ENCODE results near the gene PET100. TPM values are rescaled to one million over a fixed set of nuclear protein-coding genes. Genes with fewer than 3 reads are reported as not detected.
A peak's percentile ranks its signal among the peaks of the same experiment; 100 is the strongest.

PET100 gene
- total and polyA plus RNA-seq, 9 donors = 63.6 to 88.4 (median 79.1) TPM

DNA sequence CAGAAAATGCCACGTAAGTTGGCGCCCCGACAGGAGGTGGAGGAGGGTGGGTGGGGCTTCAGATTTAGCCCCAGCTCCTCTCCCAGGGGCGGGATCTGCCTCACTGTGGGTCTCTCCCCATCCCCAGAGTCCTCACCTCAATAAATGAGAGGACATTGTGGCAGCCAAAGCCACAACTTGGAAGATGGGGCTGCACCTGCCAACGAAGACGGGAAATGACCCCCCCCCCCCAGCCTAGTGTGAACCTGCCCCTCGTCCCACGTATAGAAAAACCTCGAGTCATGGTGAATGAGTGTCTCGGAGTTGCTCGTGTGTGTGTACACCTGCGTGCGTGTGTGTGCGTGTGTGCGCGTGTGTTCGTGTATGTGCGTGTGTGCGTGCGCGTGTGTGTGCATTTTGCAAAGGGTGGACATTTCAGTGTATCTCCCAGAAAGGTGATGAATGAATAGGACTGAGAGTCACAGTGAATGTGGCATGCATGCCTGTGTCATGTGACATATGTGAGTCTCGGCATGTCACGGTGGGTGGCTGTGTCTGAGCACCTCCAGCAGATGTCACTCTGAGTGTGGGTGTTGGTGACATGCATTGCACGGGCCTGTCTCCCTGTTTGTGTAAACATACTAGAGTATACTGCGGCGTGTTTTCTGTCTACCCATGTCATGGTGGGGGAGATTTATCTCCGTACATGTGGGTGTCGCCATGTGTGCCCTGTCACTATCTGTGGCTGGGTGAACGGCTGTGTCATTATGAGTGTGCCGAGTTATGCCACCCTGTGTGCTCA lies 49.6 kb downstream of the PET100 start:
- no peak for DNase-seq
- peaks cover 12% of the 10 kb centered on the region for H3K4me1 ChIP-seq (ENCODE audit: control insufficient read depth, insufficient read depth, low read length)
- H3K27ac ChIP-seq (ENCODE audit: low read length) = no peak overlapping the region
- peaks cover 16% of the 10 kb centered on the region for H3K36me3 ChIP-seq (ENCODE audit: control insufficient read depth, insufficient read depth, low read length)
- H3K27me3 ChIP-seq (ENCODE audit: control insufficient read depth, insufficient read depth, low read length) = peaks cover 9% of the 10 kb centered on the region
- no peaks in the 10 kb centered on the region for H3K9me3 ChIP-seq (replicated peaks; ENCODE audit: control insufficient read depth, low read depth, low read length)
- no peak overlapping the region for H3K4me3 ChIP-seq (ENCODE audit: low read length)
- WGBS (ENCODE audit: insufficient coverage) = 71% methylated on average over 16 of the region's 30 CpGs

DNA sequence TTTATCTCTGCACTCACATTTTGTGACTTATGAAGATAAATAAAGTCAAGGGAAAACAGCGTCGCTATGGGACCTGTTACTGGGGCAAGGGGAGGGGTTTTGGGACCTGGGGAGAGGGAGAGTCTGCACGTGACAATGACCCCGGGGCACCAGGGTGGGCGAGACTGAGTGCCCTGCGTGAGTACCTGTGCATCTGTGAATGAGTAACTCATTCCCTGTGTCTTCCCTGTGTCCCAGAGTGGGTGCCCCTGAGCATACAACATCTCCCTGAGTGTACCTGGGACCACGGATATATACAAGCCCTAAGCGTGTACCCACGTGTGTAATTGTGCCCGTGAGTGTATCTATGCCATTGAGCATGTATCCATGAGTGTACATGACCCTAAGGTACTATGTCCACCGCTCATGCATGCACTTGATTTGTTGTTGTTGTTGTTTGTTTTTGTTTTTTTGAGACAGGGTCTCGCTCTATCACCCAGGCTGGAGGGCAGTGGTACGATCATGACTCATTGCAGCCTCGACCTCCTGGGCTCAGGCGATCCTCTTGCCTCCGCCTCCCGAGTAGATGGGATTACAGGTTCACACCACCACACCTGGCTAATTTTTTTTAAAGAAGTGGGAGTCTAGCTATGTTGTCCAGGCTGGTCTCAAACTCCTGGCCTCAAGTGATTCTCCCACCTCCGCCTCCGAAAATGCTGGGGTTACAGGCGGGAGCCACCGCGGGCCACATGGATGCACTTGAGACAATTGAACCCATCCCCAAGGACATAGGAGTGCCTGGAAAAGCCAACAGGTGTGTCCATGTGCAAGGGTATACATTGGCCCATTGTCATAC lies 50.4 kb downstream of the PET100 start:
- Histone ChIP-seq H3K4me1 (ENCODE audit: control insufficient read depth, insufficient read depth, low read length) (peaks cover 12% of the 10 kb centered on the region), H3K36me3 (ENCODE audit: control insufficient read depth, insufficient read depth, low read length) (peaks cover 16% of the 10 kb centered on the region), H3K9me3 (replicated peaks; ENCODE audit: control insufficient read depth, low read depth, low read length) (no peaks in the 10 kb centered on the region), H3K4me3 (ENCODE audit: low read length) (no peak overlapping the region), H3K27ac (ENCODE audit: low read length) (no peak overlapping the region), H3K27me3 (ENCODE audit: control insufficient read depth, insufficient read depth, low read length) (peaks cover 9% of the 10 kb centered on the region)
- 45% methylated on average over 15 of the region's 22 CpGs for WGBS (ENCODE audit: insufficient coverage)
- DNase-seq = no peak

DNA sequence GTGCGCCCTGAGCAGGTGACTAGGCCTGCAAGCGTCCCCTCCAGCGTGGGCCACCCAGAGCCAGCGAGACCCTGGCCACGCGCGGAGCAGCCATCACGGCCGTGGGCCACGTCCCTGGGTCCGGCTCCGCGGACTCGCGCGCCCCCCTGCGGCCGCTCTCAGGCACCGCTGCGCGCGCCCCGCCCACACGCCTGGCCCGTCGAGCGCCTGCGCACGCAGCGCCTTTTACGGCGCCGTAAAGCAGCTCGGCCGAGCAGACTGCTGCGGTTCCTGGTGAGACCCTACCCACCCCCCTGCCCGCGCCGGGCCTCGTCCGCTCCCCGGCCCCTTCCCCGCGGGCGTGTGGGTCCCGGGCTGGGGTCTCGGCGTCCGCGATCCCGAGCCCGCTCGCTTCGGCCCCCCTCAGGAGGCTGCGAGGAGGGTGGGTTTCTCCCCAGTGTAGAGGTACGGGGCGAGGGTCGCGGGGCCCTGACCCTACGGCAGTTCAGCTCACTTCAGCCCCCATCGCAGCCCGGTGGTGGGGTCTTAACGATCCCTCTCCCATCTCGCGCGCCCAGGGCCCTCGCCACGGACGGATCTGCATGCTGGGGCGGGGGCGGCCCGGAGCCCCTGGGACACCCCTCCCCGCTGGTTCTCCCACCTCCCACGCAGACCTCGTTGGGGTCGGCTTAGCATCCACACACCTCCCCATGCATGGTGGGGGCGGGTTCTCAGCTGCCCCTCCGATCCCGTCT lies 51.2 kb downstream of the PET100 start, which contains the start of gene TRAPPC5:
TRAPPC5 (plus strand) TSS at position 228 of the 734 bp plus-strand sequence. CDS start 1,421 bp downstream, outside the sequence.
- H3K27me3 ChIP-seq (ENCODE audit: control insufficient read depth, insufficient read depth, low read length) = peaks cover 9% of the 10 kb centered on the region
- peak; percentile 94 for DNase-seq
- H3K27ac ChIP-seq (ENCODE audit: low read length) = peak within 1 kb of the TSS; percentile 65
- H3K9me3 ChIP-seq (replicated peaks; ENCODE audit: control insufficient read depth, low read depth, low read length) = no peaks in the 10 kb centered on the region
- peaks cover 12% of the 10 kb centered on the region for H3K4me1 ChIP-seq (ENCODE audit: control insufficient read depth, insufficient read depth, low read length)
- H3K4me3 ChIP-seq (ENCODE audit: low read length) = peak within 1 kb of the TSS; percentile 86
- H3K36me3 ChIP-seq (ENCODE audit: control insufficient read depth, insufficient read depth, low read length) = peaks cover 16% of the 10 kb centered on the region
- under 1% methylated on average over 75 of the region's 79 CpGs for WGBS (ENCODE audit: insufficient coverage)

Other genes starting within 250 kb of the PET100 start
- 2.5 TPM for gene PEX11G, start 140.8 kb upstream of the PET100 start, total RNA-seq
- 1 to 10 TPM; 2.0 to 3.9 (median 2.6) TPM for gene PEX11G, start 140.8 kb upstream of the PET100 start, polyA plus RNA-seq (ENCODE audit: insufficient read depth in 1 of 8, insufficient read length in 8 of 8, low replicate concordance in 1 of 8)
- 25.2 TPM for gene ZNF358, start 113.7 kb upstream of the PET100 start, total RNA-seq
- 10 to 100 TPM; 41.2 to 69.7 (median 49.1) TPM for gene ZNF358, start 113.7 kb upstream of the PET100 start, polyA plus RNA-seq (ENCODE audit: insufficient read depth in 1 of 8, insufficient read length in 8 of 8, low replicate concordance in 1 of 8)
- gene MCOLN1, start 107.2 kb upstream of the PET100 start, total RNA-seq = 3.9 TPM
- 10 to 100 TPM; 11.2 to 16.7 (median 14.3) TPM for gene MCOLN1, start 107.2 kb upstream of the PET100 start, polyA plus RNA-seq (ENCODE audit: insufficient read depth in 1 of 8, insufficient read length in 8 of 8, low replicate concordance in 1 of 8)
- gene PNPLA6, start 94.1 kb upstream of the PET100 start, total RNA-seq = 23.4 TPM
- gene PNPLA6, start 94.1 kb upstream of the PET100 start, polyA plus RNA-seq (ENCODE audit: insufficient read depth in 1 of 8, insufficient read length in 8 of 8, low replicate concordance in 1 of 8) = 10 to 100 TPM; 21.9 to 34.9 (median 28.4) TPM
- 0.04 TPM for gene CAMSAP3, start 33.9 kb upstream of the PET100 start, total RNA-seq
- gene CAMSAP3, start 33.9 kb upstream of the PET100 start, polyA plus RNA-seq (ENCODE audit: insufficient read depth in 1 of 8, insufficient read length in 8 of 8, low replicate concordance in 1 of 8) = 1 to 10 TPM in 2 of 8 donors, under 1 TPM in 6; 0.07 to 4.0 (median 0.56) TPM
- gene XAB2, start 248 bp upstream of the PET100 start, total RNA-seq = 23.1 TPM
- gene XAB2, start 248 bp upstream of the PET100 start, polyA plus RNA-seq (ENCODE audit: insufficient read depth in 1 of 8, insufficient read length in 8 of 8, low replicate concordance in 1 of 8) = 10 to 100 TPM; 23.0 to 34.6 (median 28.0) TPM
- gene PCP2, start 3.9 kb downstream of the PET100 start, total RNA-seq = not detected
- gene PCP2, start 3.9 kb downstream of the PET100 start, polyA plus RNA-seq (ENCODE audit: insufficient read depth in 1 of 8, insufficient read length in 8 of 8, low replicate concordance in 1 of 8) = under 1 TPM in 1 of 8 donors, not detected in 7; 0.32 TPM
- gene STXBP2, start 7.3 kb downstream of the PET100 start, total RNA-seq = 1.6 TPM
- gene STXBP2, start 7.3 kb downstream of the PET100 start, polyA plus RNA-seq (ENCODE audit: insufficient read depth in 1 of 8, insufficient read length in 8 of 8, low replicate concordance in 1 of 8) = 10 to 100 TPM in 1 of 8 donors, 1 to 10 TPM in 7; 3.2 to 12.4 (median 6.0) TPM
- gene RETN, start 39.3 kb downstream of the PET100 start, total RNA-seq = 2.0 TPM
- 1 to 10 TPM; 2.4 to 4.5 (median 2.7) TPM for gene RETN, start 39.3 kb downstream of the PET100 start, polyA plus RNA-seq (ENCODE audit: insufficient read depth in 1 of 8, insufficient read length in 8 of 8, low replicate concordance in 1 of 8)
- not detected for gene MCEMP1, start 47.3 kb downstream of the PET100 start, total RNA-seq
- under 1 TPM; 0.11 to 0.49 (median 0.26) TPM for gene MCEMP1, start 47.3 kb downstream of the PET100 start, polyA plus RNA-seq (ENCODE audit: insufficient read depth in 1 of 8, insufficient read length in 8 of 8, low replicate concordance in 1 of 8)
- gene TRAPPC5, start 51.0 kb downstream of the PET100 start, total RNA-seq = 88.8 TPM
- gene TRAPPC5, start 51.0 kb downstream of the PET100 start, polyA plus RNA-seq (ENCODE audit: insufficient read depth in 1 of 8, insufficient read length in 8 of 8, low replicate concordance in 1 of 8) = 10 to 100 TPM; 29.4 to 48.8 (median 41.1) TPM
- gene FCER2, start 72.3 kb downstream of the PET100 start, total RNA-seq = 0.44 TPM
- 1 to 10 TPM in 1 of 8 donors, under 1 TPM in 7; 0.16 to 1.0 (median 0.34) TPM for gene FCER2, start 72.3 kb downstream of the PET100 start, polyA plus RNA-seq (ENCODE audit: insufficient read depth in 1 of 8, insufficient read length in 8 of 8, low replicate concordance in 1 of 8)
- gene CLEC4G, start 102.3 kb downstream of the PET100 start, total RNA-seq = 0.13 TPM
- under 1 TPM in 4 of 8 donors, not detected in 4; 0.08 to 0.16 (median 0.12) TPM for gene CLEC4G, start 102.3 kb downstream of the PET100 start, polyA plus RNA-seq (ENCODE audit: insufficient read depth in 1 of 8, insufficient read length in 8 of 8, low replicate concordance in 1 of 8)
- gene CD209, start 117.7 kb downstream of the PET100 start, total RNA-seq = 3.8 TPM
- gene CD209, start 117.7 kb downstream of the PET100 start, polyA plus RNA-seq (ENCODE audit: insufficient read depth in 1 of 8, insufficient read length in 8 of 8, low replicate concordance in 1 of 8) = 1 to 10 TPM; 2.0 to 5.2 (median 2.9) TPM
- not detected for gene CLEC4M, start 133.4 kb downstream of the PET100 start, total RNA-seq
- under 1 TPM in 1 of 8 donors, not detected in 7; 0.12 TPM for gene CLEC4M, start 133.4 kb downstream of the PET100 start, polyA plus RNA-seq (ENCODE audit: insufficient read depth in 1 of 8, insufficient read length in 8 of 8, low replicate concordance in 1 of 8)
- gene EVI5L, start 200.4 kb downstream of the PET100 start, total RNA-seq = 8.7 TPM
- gene EVI5L, start 200.4 kb downstream of the PET100 start, polyA plus RNA-seq (ENCODE audit: insufficient read depth in 1 of 8, insufficient read length in 8 of 8, low replicate concordance in 1 of 8) = 10 to 100 TPM; 12.1 to 20.0 (median 15.7) TPM
- 0.09 TPM for gene PRR36, start 244.6 kb downstream of the PET100 start, total RNA-seq
- gene PRR36, start 244.6 kb downstream of the PET100 start, polyA plus RNA-seq (ENCODE audit: insufficient read depth in 1 of 8, insufficient read length in 8 of 8, low replicate concordance in 1 of 8) = under 1 TPM; 0.20 to 0.96 (median 0.39) TPM